SK-N-SH (cell line): ENCODE measurements around the gene MRPL40. TPM values are rescaled to one million over a fixed set of nuclear protein-coding genes. Genes with fewer than 3 reads are reported as not detected.

Source experiments
- CTCF ChIA-PET: fragments of 300-600, 350-600 bp; formaldehyde crosslinking; extraction: SDS; loops from one replicate; lab custom pipeline; 2021; lab: Yijun Ruan, JAX
- POLR2A ChIA-PET: fragments of 350-600 bp; sonication (Branson Sonifier 250); formaldehyde crosslinking; extraction: SDS; loops from one replicate; lab custom pipeline; 2020; ENCODE audit warnings: antibody characterized with exemption, inconsistent platforms; lab: Yijun Ruan, JAX
- DNase-seq: peaks from one replicate; pipeline ENCODE4 v3.0.0; 2012
- H2AFZ ChIP-seq: fragments of 200-600 bp; sonication (generic); 2 replicates; pipeline ENCODE4 v1.8.1; 2016; ENCODE audit warnings: antibody characterized with exemption, mild to moderate bottlenecking, low read depth
- H3F3A ChIP-seq: fragments of 200-600 bp; sonication (generic); replicated peaks from 2 replicates; pipeline ENCODE3; 2016; ENCODE audit warnings: antibody characterized with exemption, mild to moderate bottlenecking; ENCODE audit not compliant: insufficient read depth
- H3K27ac ChIP-seq, 2 experiments: fragments of 200-500 bp in 1 of 2; fragments of 200-600 bp in 1 of 2; sonication (Bioruptor generic) in 1 of 2; sonication (generic), shearing (Covaris generic) in 1 of 2; 2 replicates each; pipeline versions ENCODE4 v1.5.1 to v1.6.1; 2014 to 2016; ENCODE audit warnings: low read depth in 2 of 2, inconsistent platforms in 1 of 2, low read length in 1 of 2, mild to moderate bottlenecking in 1 of 2, mixed read lengths in 1 of 2
- H3K27me3 ChIP-seq: fragments of 200-600 bp; sonication (generic), shearing (Covaris generic); 2 replicates; pipeline ENCODE4 v1.6.1; 2016; ENCODE audit warnings: mixed run types; ENCODE audit not compliant: insufficient read depth
- H3K36me3 ChIP-seq, 2 experiments: fragments of 200-500 bp in 1 of 2; fragments of 200-600 bp in 1 of 2; sonication (Bioruptor generic) in 1 of 2; sonication (generic) in 1 of 2; replicated peaks in 1 of 2; 2 replicates each; pipeline versions ENCODE3 to v1.5.1; 2014 to 2016; ENCODE audit warnings: low read length in 1 of 2, mild to moderate bottlenecking in 1 of 2; ENCODE audit not compliant: insufficient read depth in 2 of 2, control insufficient read depth in 1 of 2
- H3K4me1 ChIP-seq, 2 experiments: fragments of 200-500 bp in 1 of 2; fragments of 200-600 bp in 1 of 2; sonication (Bioruptor generic) in 1 of 2; sonication (generic), shearing (Covaris generic) in 1 of 2; 2 replicates each; pipeline versions ENCODE4 v1.5.1 to v1.6.1; 2014 to 2016; ENCODE audit warnings: low read depth in 1 of 2, low read length in 1 of 2, mixed run types in 1 of 2; ENCODE audit not compliant: insufficient read depth in 2 of 2, control insufficient read depth in 1 of 2
- H3K4me2 ChIP-seq: fragments of 200-600 bp; sonication (generic), shearing (Covaris generic); 2 replicates; pipeline ENCODE4 v1.6.1; 2017; ENCODE audit warnings: mixed run types
- H3K4me3 ChIP-seq, 2 experiments: fragments of 200-500 bp in 1 of 2; fragments of 200-600 bp in 1 of 2; sonication (Bioruptor generic) in 1 of 2; sonication (generic), shearing (Covaris generic) in 1 of 2; 2 replicates each; pipeline versions ENCODE4 v1.5.1 to v1.8.1; 2014 to 2016; ENCODE audit warnings: low read depth in 2 of 2, inconsistent platforms in 1 of 2, low read length in 1 of 2, mild to moderate bottlenecking in 1 of 2, mixed read lengths in 1 of 2, moderate library complexity in 1 of 2
- H3K79me2 ChIP-seq: fragments of 200-600 bp; sonication (generic); 2 replicates; pipeline ENCODE4 v1.8.1; 2017; ENCODE audit warnings: mild to moderate bottlenecking; ENCODE audit not compliant: insufficient read depth
- H3K9ac ChIP-seq: fragments of 200-600 bp; sonication (generic); 2 replicates; pipeline ENCODE4 v1.6.1; 2017; ENCODE audit warnings: mixed run types
- H3K9me2 ChIP-seq: fragments of 200-600 bp; sonication (generic); 2 replicates; pipeline ENCODE4 v1.6.1; 2017; ENCODE audit warnings: mixed run types
- H3K9me3 ChIP-seq: fragments of 200-600 bp; sonication (generic); 2 replicates; pipeline ENCODE4 v1.6.1; 2017; ENCODE audit warnings: mixed run types, mild to moderate bottlenecking, moderate library complexity
- H4K20me1 ChIP-seq: fragments of 200-600 bp; sonication (generic); 2 replicates; pipeline ENCODE4 v1.6.1; 2017; ENCODE audit warnings: mild to moderate bottlenecking, mixed run types; ENCODE audit not compliant: insufficient read depth
- CTCF ChIP-seq: fragments of 200-600 bp; sonication (generic); IDR thresholded peaks from 2 replicates; pipeline ENCODE4 v1.6.1; 2017; ENCODE audit warnings: antibody characterized with exemption, mild to moderate bottlenecking, moderate library complexity
- EP300 ChIP-seq, 2 experiments: IDR thresholded peaks; 2 replicates each; pipeline versions ENCODE4 v1.4.0 to v1.6.1; 2012; ENCODE audit warnings: borderline replicate concordance in 1 of 2, low read depth in 1 of 2, low read length in 1 of 2
- FOXJ3 ChIP-seq: sonication (generic); formaldehyde crosslinking; IDR thresholded peaks from 2 replicates; pipeline ENCODE4 v1.5.1; 2020; ENCODE audit warnings: mild to moderate bottlenecking, missing genetic modification reagents
- IRF3 ChIP-seq: fragments of 150-350 bp; IDR thresholded peaks from 2 replicates; pipeline ENCODE4 v1.6.1; 2016; ENCODE audit warnings: mild to moderate bottlenecking, low read depth, low read length
- MAX ChIP-seq: IDR thresholded peaks from 2 replicates; pipeline ENCODE4 v1.4.0; 2012; ENCODE audit warnings: low read depth
- MXI1 ChIP-seq: IDR thresholded peaks from 2 replicates; pipeline ENCODE4 v1.6.1; 2012; ENCODE audit warnings: mild to moderate bottlenecking, low read depth, low read length, improper control_type of control experiment
- NRF1 ChIP-seq: IDR thresholded peaks from 2 replicates; pipeline ENCODE4 v1.6.1; 2012; ENCODE audit warnings: low read depth, mild to moderate bottlenecking, low read length
- RAD21 ChIP-seq: IDR thresholded peaks from 2 replicates; pipeline ENCODE4 v1.6.1; 2012; ENCODE audit warnings: mild to moderate bottlenecking, low read length
- REST ChIP-seq: IDR thresholded peaks from 2 replicates; pipeline ENCODE4 v1.6.1; 2012; ENCODE audit warnings: mild to moderate bottlenecking, low read depth, low read length, moderate library complexity
- RXRA ChIP-seq: IDR thresholded peaks from 2 replicates; pipeline ENCODE4 v1.4.0; 2012; ENCODE audit warnings: low read depth, mild to moderate bottlenecking, borderline replicate concordance
- SIN3A ChIP-seq: IDR thresholded peaks from 2 replicates; pipeline ENCODE4 v1.6.1; 2012; ENCODE audit warnings: low read depth, mild to moderate bottlenecking, low read length, moderate library complexity, borderline replicate concordance
- SMC3 ChIP-seq: IDR thresholded peaks from 2 replicates; pipeline ENCODE4 v1.6.1; 2012; ENCODE audit warnings: low read depth, low read length, improper control_type of control experiment
- TAF1 ChIP-seq: IDR thresholded peaks from 2 replicates; pipeline ENCODE4 v1.6.1; 2012; ENCODE audit warnings: low read depth, mild to moderate bottlenecking, low read length, moderate library complexity, borderline replicate concordance
- TCF12 ChIP-seq: IDR thresholded peaks from 2 replicates; pipeline ENCODE4 v1.4.0; 2012
- USF1 ChIP-seq: IDR thresholded peaks from 2 replicates; pipeline ENCODE4 v1.4.0; 2012; ENCODE audit warnings: low read depth, borderline replicate concordance
- ZBTB33 ChIP-seq: IDR thresholded peaks from 2 replicates; pipeline ENCODE4 v1.4.0; 2012; ENCODE audit warnings: low read depth, borderline replicate concordance
- WGBS: methylation state at CpG from one replicate; pipeline ENCODE4 v1.1.6; 2017; ENCODE audit warnings: low lambda C conversion rate; 5-methylcytosine and 5-hydroxymethylcytosine counted together
- polyA plus RNA-seq, 3 experiments: library from polyadenylated mRNA; depleted of rRNA; stranded (reverse); fragments of >200 nt; gene quantifications; 2 replicates each; pipeline ENCODE4 v1.2.3, GENCODE V29; 2012

MRPL40 gene
- polyA plus RNA-seq, 1 of the 3 experiments (the other 2 are of a cell fraction): 34.9 TPM

GRCh38 chr22:19472233-19472632 lies 39.9 kb downstream of the MRPL40 start:
- Histone ChIP-seq H3K9me2 (no peaks in the 10 kb centered on the region), H2AFZ (no peak overlapping the region), H3K4me2 (no peak overlapping the region), H3K9me3 (no peaks in the 10 kb centered on the region), H3K36me3 (peaks cover 46 to 76% of the 10 kb centered on the region in 2 experiments), H3K79me2 (peaks cover 57% of the 10 kb centered on the region), H4K20me1 (peaks cover 50% of the 10 kb centered on the region), H3K4me1 (peaks cover 2 to 3% of the 10 kb centered on the region in 2 experiments; a peak in 2 of 4 replicates), H3K9ac (no peak overlapping the region), H3K27ac (no peak overlapping the region), H3F3A (no peaks in the 10 kb centered on the region), H3K27me3 (no peaks in the 10 kb centered on the region), H3K4me3 (no peak overlapping the region)
- CTCF ChIA-PET: interaction anchor here (0.7 to 2.4 kb wide), 2 partner anchors 14 to 158 kb away, joined by 3 to 11 read pairs; no protein-coding TSS in a partner anchor
- POLR2A ChIA-PET: no interaction called here
- DNase-seq: no peak
- TF ChIP-seq TAF1: no peak
- TF ChIP-seq ZBTB33: no peak
- TF ChIP-seq RXRA: no peak
- TF ChIP-seq SIN3A: no peak
- no peak for TF ChIP-seq IRF3
- no peak for TF ChIP-seq CTCF
- TF ChIP-seq NRF1: no peak
- TF ChIP-seq SMC3: no peak
- no peak for TF ChIP-seq EP300 (IDR thresholded peaks at IDR 0.05; ENCODE audit: borderline replicate concordance in 1 of 2, low read depth in 1 of 2, low read length in 1 of 2)
- TF ChIP-seq MAX: no peak
- TF ChIP-seq RAD21: no peak
- TF ChIP-seq FOXJ3 (CRISPR knock-in tag): no peak
- TF ChIP-seq MXI1: no peak
- TF ChIP-seq REST: no peak
- no peak for TF ChIP-seq TCF12
- no peak for TF ChIP-seq USF1
- 95% methylated on average over 8 of the region's 8 CpGs for WGBS
